H1 (cell line): ENCODE measurements around the gene DAND5. TPM values are rescaled to one million over a fixed set of nuclear protein-coding genes. Genes with fewer than 3 reads are reported as not detected.
A peak's percentile ranks its signal among the peaks of the same experiment; 100 is the strongest.

Source experiments
- CHD7 ChIP-seq: fragments of 300-600 bp; sonication (generic); IDR thresholded peaks from 2 replicates; pipeline ENCODE4 v1.7.1; 2012; ENCODE audit warnings: low read length, moderate library complexity, mild to moderate bottlenecking, inconsistent platforms; ENCODE audit not compliant: insufficient replicate concordance
- E2F6 ChIP-seq: IDR thresholded peaks from 2 replicates; pipeline ENCODE4 v1.6.1; 2012; ENCODE audit warnings: inconsistent platforms
- FOSL1 ChIP-seq: IDR thresholded peaks from 2 replicates; pipeline ENCODE4 v1.6.1; 2011; ENCODE audit warnings: mild to moderate bottlenecking, low read depth, low read length, moderate library complexity; ENCODE audit not compliant: insufficient read depth
- GABPA ChIP-seq: IDR thresholded peaks from 2 replicates; pipeline ENCODE4 v1.6.1; 2011; ENCODE audit warnings: mild to moderate bottlenecking, low read length, moderate library complexity, borderline replicate concordance; ENCODE audit not compliant: insufficient read depth
- JUND ChIP-seq: IDR thresholded peaks from 2 replicates; pipeline ENCODE4 v1.6.1; 2011; ENCODE audit warnings: mild to moderate bottlenecking, improper control_type of control experiment, low read length
- MAX ChIP-seq: IDR thresholded peaks from 2 replicates; pipeline ENCODE4 v1.6.1; 2012; ENCODE audit warnings: inconsistent platforms
- RFX5 ChIP-seq: IDR thresholded peaks from 2 replicates; pipeline ENCODE4 v1.6.1; 2011; ENCODE audit warnings: low read depth, low read length, improper control_type of control experiment, borderline replicate concordance
- polyA plus RNA-seq, 7 experiments: library from polyadenylated mRNA; depleted of rRNA in 3 of 7; stranded (reverse) in 5 of 7; unstranded in 2 of 7; fragments of >200 nt in 5 of 7; fragments of 200-250 nt in 2 of 7; gene quantifications; 1 replicate in 5 of 7; 2 replicates in 1 of 7; 4 replicates in 1 of 7; pipeline versions ENCODE4 v1.2.1 to v1.2.3, GENCODE V29; 2011 to 2013; ENCODE audit warnings: missing spikeins in 2 of 7, mixed read lengths in 2 of 7
- total RNA-seq: library from RNA; stranded (reverse); fragmentation: NEBNext Ultra II Directional; extraction: Animal tissue kit (Norgen Biotek cat#: 25700); gene quantifications from 2 replicates; pipeline ENCODE4 v1.2.1, GENCODE V29; 2021

The DAND5 gene
- total and polyA plus RNA-seq, 2 of the 8 experiments (the other 6 are each of a cell fraction or from before 2014, with no cell fraction given): 0.14 to 0.17 TPM

- TF ChIP-seq MAX (peak; percentile 95), FOSL1 (peak; percentile 59; the same call in 1 of the 2 replicates), JUND (peak; percentile 91), RFX5 (no peak), GABPA (peak; percentile 83; the same call in 1 of the 2 replicates), CHD7 (no peak), E2F6 (peak; percentile 84)
Measured at GRCh38 chr19:12945479-12946091, 23.8 kb upstream of the DAND5 start, which contains the start of gene RAD23A (continued).
